SIG-M5 treated with dmso at 0.1 percent for 504 hours (cell line): ENCODE data around the gene TIMP4.

Source experiments
- DNase-seq: peaks from one replicate; lab custom pipeline; 2025; ENCODE audit not compliant: unreplicated experiment; lab: John Stamatoyannopoulos, UW

Gene TIMP4

GRCh38 chr3:12107071-12107713 lies 51.5 kb downstream of the TIMP4 start:
- DNase-seq = no peak
